Left cardiac atrium (tissue), 4 donors: ENCODE data around the gene UGT2B11. TPM values are rescaled to one million over a fixed set of nuclear protein-coding genes. Genes with fewer than 3 reads are reported as not detected.
"Not testable (repeated sequence)": the region's sequence is repeated elsewhere in the genome, so short reads cannot be mapped to it uniquely, and the experiment has no call there.

Experiments
- ATAC-seq, 2 donors: fragments of 200-7000 bp; cut with Tn5 transposase; one replicate each; pipeline ENCODE4 v1.9.1; 2020; ENCODE audit warnings: mild to moderate bottlenecking in 2 of 2, moderate library complexity in 2 of 2
- DNase-seq: peaks from one replicate; pipeline ENCODE4 v3.0.0-alpha.2; 2020
- intact Hi-C, 2 donors: fragments of 100-400 bp; cut with DNase I; formaldehyde crosslinking; loops; one replicate each; pipeline versions ENCODE4 v1.14.1 to v1.15.1; 2022 to 2023
- long read RNA-seq: library from polyadenylated mRNA; unstranded; transcript quantifications from one replicate; pipeline ENCODE4 v2.0.0, GENCODE V29; 2021
- total RNA-seq, 2 donors: library from RNA; stranded (reverse); fragmentation: NEBNext Ultra II Directional; extraction: Animal tissue kit (Norgen Biotek cat#: 25700); gene quantifications; one replicate each; pipeline ENCODE4 v1.2.1, GENCODE V29; 2021
- donor health status: DM: no; HTN: yes; CAD: no.
- donor health status: DM: no; HTN: yes; CAD: no; lungs with severe emphysema.
- donor health status: DM: yes; HTN: yes; CAD: no.
- donor health status: Dilated cardiomyopathy.

The UGT2B11 gene
- not detected for total RNA-seq
- long read RNA-seq = 0 reads

GRCh38 chr4:69214716-69215115 lies at the start of gene UGT2B11:
Gene UGT2B11 (minus strand): TSS chr4:69214748. CDS start chr4:69214722, 26 bp downstream.
- DNase-seq (no peak), ATAC-seq (no peak)

GRCh38 chr4:69253147-69253772 lies 38.7 kb upstream of the UGT2B11 start:
- not testable (repeated sequence) for DNase-seq, ATAC-seq

More at GRCh38 chr4:69214716-69215115, at the start of gene UGT2B11:
- intact Hi-C loops = no loop called here

GRCh38 chr4:69250884-69251283 lies 36.3 kb upstream of the UGT2B11 start:
- ATAC-seq, DNase-seq, intact Hi-C loops: not testable (repeated sequence)

More at GRCh38 chr4:69253147-69253772, 38.7 kb upstream of the UGT2B11 start:
- intact Hi-C loops = not testable (repeated sequence)

- ATAC-seq, DNase-seq: not testable (repeated sequence)
- intact Hi-C loops = loop anchor here in 1 of 2 donors (5.0 kb wide), 1 partner anchor 65 kb away; no protein-coding TSS in a partner anchor
These were observed 28.2 kb upstream of the UGT2B11 start for GRCh38 chr4:69242562-69243240.

- intact Hi-C loops = loop anchor here in 1 of 2 donors (5.0 kb wide), 1 partner anchor 66 kb away; no protein-coding TSS in a partner anchor
- DNase-seq = not testable (repeated sequence)
These were observed 27.2 kb upstream of the UGT2B11 start for GRCh38 chr4:69241746-69242145.

GRCh38 chr4:69240787-69241186 lies 26.2 kb upstream of the UGT2B11 start:
- intact Hi-C loops = loop anchor here in 1 of 2 donors (5.0 kb wide), 1 partner anchor 67 kb away; no protein-coding TSS in a partner anchor
- DNase-seq, ATAC-seq: not testable (repeated sequence)

More at GRCh38 chr4:69241746-69242145, 27.2 kb upstream of the UGT2B11 start:
- not testable (repeated sequence) for ATAC-seq

- no peak for ATAC-seq
- intact Hi-C loops = loop anchor here in 1 of 2 donors (5.0 kb wide), 1 partner anchor 68 kb away; no protein-coding TSS in a partner anchor
- no peak for DNase-seq
These were observed 25.1 kb upstream of the UGT2B11 start for GRCh38 chr4:69239557-69240168.

GRCh38 chr4:69239092-69239491 lies 24.5 kb upstream of the UGT2B11 start:
- intact Hi-C loops = no loop called here
- DNase-seq = no peak
- no peak for ATAC-seq

GRCh38 chr4:69224891-69225290 lies 10.3 kb upstream of the UGT2B11 start:
- ATAC-seq (no peak), DNase-seq (no peak)
- intact Hi-C loops = no loop called here

GRCh38 chr4:69223277-69223676 lies 8.7 kb upstream of the UGT2B11 start:
- DNase-seq, ATAC-seq, intact Hi-C loops: not testable (repeated sequence)

- ATAC-seq = not testable (repeated sequence)
These were observed 3.9 kb upstream of the UGT2B11 start for GRCh38 chr4:69218491-69218890.

GRCh38 chr4:69210911-69211310 lies 3.6 kb downstream of the UGT2B11 start:
- intact Hi-C loops = no loop called here
- ATAC-seq (no peak), DNase-seq (no peak)

More at GRCh38 chr4:69218491-69218890, 3.9 kb upstream of the UGT2B11 start:
- intact Hi-C loops, DNase-seq: not testable (repeated sequence)

GRCh38 chr4:69198506-69198905 lies 16.0 kb downstream of the UGT2B11 start:
- intact Hi-C loops, ATAC-seq, DNase-seq: not testable (repeated sequence)

GRCh38 chr4:69196209-69196965 lies 18.2 kb downstream of the UGT2B11 start:
- no peak for DNase-seq
- intact Hi-C loops = no loop called here
- ATAC-seq = no peak

- intact Hi-C loops = no loop called here
- DNase-seq (no peak), ATAC-seq (no peak)
These were observed 20.4 kb downstream of the UGT2B11 start for GRCh38 chr4:69194166-69194565.

- DNase-seq, ATAC-seq, intact Hi-C loops: not testable (repeated sequence)
These were observed 22.6 kb downstream of the UGT2B11 start for GRCh38 chr4:69191905-69192304.

- ATAC-seq, DNase-seq, intact Hi-C loops: not testable (repeated sequence)
These were observed 23.9 kb downstream of the UGT2B11 start for GRCh38 chr4:69190621-69191020.

- intact Hi-C loops, ATAC-seq, DNase-seq: not testable (repeated sequence)
These were observed 32.9 kb downstream of the UGT2B11 start for GRCh38 chr4:69181519-69182169.
